K562 (cell line): ENCODE results near the gene C4orf17. TPM values are rescaled to one million over a fixed set of nuclear protein-coding genes. Genes with fewer than 3 reads are reported as not detected.
A peak's percentile ranks its signal among the peaks of the same experiment; 100 is the strongest.

Source experiments
- E2F5 ChIP-seq: sonication (generic); formaldehyde crosslinking; IDR thresholded peaks from 2 replicates; pipeline ENCODE4 v1.8.0; 2022; ENCODE audit warnings: mild to moderate bottlenecking, missing genetic modification reagents
- KDM2B ChIP-seq: fragments of 250-450 bp; sonication (Bioruptor Pico); IDR thresholded peaks from 2 replicates; pipeline ENCODE4 v1.8.0; 2021; ENCODE audit warnings: mild to moderate bottlenecking, moderate library complexity
- LARP7 ChIP-seq: fragments of 450-650 bp; IDR thresholded peaks from 2 replicates; pipeline ENCODE4 v1.6.1; 2016
- MEIS2 ChIP-seq: fragments of 450-650 bp; IDR thresholded peaks from 2 replicates; pipeline ENCODE4 v1.6.1; 2014; ENCODE audit warnings: mild to moderate bottlenecking; ENCODE audit not compliant: partially characterized antibody
- MYC ChIP-seq, 2 experiments: fragments of 250-450 bp in 1 of 2; sonication (Bioruptor Pico) in 1 of 2; IDR thresholded peaks; 2 replicates each; pipeline versions ENCODE4 v1.5.1 to v1.6.1; 2012 to 2021; ENCODE audit warnings: low read depth in 2 of 2, borderline replicate concordance in 1 of 2, improper control_type of control experiment in 1 of 2, low read length in 1 of 2, mild to moderate bottlenecking in 1 of 2, moderate library complexity in 1 of 2
- NEUROD1 ChIP-seq: fragments of 150-350 bp; IDR thresholded peaks from 2 replicates; pipeline ENCODE4 v1.6.1; 2014; ENCODE audit warnings: borderline replicate concordance, low read length, low read depth; ENCODE audit not compliant: partially characterized antibody
- PYGO2 ChIP-seq: fragments of 450-650 bp; IDR thresholded peaks from 2 replicates; pipeline ENCODE4 v1.6.1; 2016; ENCODE audit warnings: mild to moderate bottlenecking, missing genetic modification characterization, moderate library complexity, missing compliant biosample characterization
- RBM17 ChIP-seq: fragments of 200-400 bp; formaldehyde crosslinking; IDR thresholded peaks from 2 replicates; pipeline ENCODE4 v1.6.1; 2017; ENCODE audit warnings: low read depth, mild to moderate bottlenecking, low read length, borderline replicate concordance
- YY1 ChIP-seq, 3 experiments: IDR thresholded peaks; 2 replicates each; pipeline ENCODE4 v1.6.1; 2011; ENCODE audit warnings: low read length in 2 of 3, mild to moderate bottlenecking in 2 of 3, moderate library complexity in 2 of 3, borderline replicate concordance in 1 of 3, control low read depth in 1 of 3, low read depth in 1 of 3; ENCODE audit not compliant: insufficient read depth in 3 of 3, insufficient replicate concordance in 2 of 3, control insufficient read depth in 1 of 3, insufficient read length in 1 of 3; ENCODE audit errors: extremely low read depth in 1 of 3
- ZHX1 ChIP-seq: fragments of 150-350 bp; conservative IDR thresholded peaks from 2 replicates; pipeline ENCODE4 v1.6.1; 2014; ENCODE audit warnings: low read length
- ZNF696 ChIP-seq: fragments of 250-450 bp; sonication (Bioruptor Pico); conservative IDR thresholded peaks from 2 replicates; pipeline ENCODE4 v1.4.0; 2020; ENCODE audit warnings: mild to moderate bottlenecking, moderate library complexity
- ZNF717 ChIP-seq: fragments of 250-450 bp; sonication (Bioruptor Pico); IDR thresholded peaks from 2 replicates; pipeline ENCODE4 v1.5.0; 2021
- polyA plus RNA-seq, 8 experiments: library from polyadenylated mRNA; depleted of rRNA in 4 of 8; stranded (reverse) in 5 of 8; unstranded in 3 of 8; fragments of >200 nt; fragmentation: Nextera tagmentation in 2 of 8; fragmentation: Illumina TruSeq in 1 of 8; extraction: Ambion mirVana in 2 of 8; extraction: Trizol in 1 of 8; gene quantifications; 2 replicates each; pipeline versions ENCODE4 v1.2.1 to v1.2.3, GENCODE V29; 2011 to 2014; ENCODE audit warnings: inconsistent platforms in 1 of 8, missing spikeins in 1 of 8
- total RNA-seq, 7 experiments: library from RNA; depleted of rRNA in 6 of 7; stranded (reverse); fragments of >200 nt in 6 of 7; fragmentation: Illumina TruSeq in 2 of 7; extraction: Trizol in 2 of 7; gene quantifications; 2 replicates each; pipeline versions ENCODE4 v1.2.1 to v1.2.3, GENCODE V29; 2011 to 2021; ENCODE audit warnings: low replicate concordance in 1 of 7
- TF ChIP-seq, protein P1 (sequence below), 2 experiments: IDR thresholded peaks; 2 replicates each; pipeline ENCODE4 v1.6.1; 2012; ENCODE audit warnings: improper control_type of control experiment in 2 of 2, low read depth in 2 of 2, low read length in 2 of 2, borderline replicate concordance in 1 of 2
- TF ChIP-seq, protein P2 (sequence below): fragments of 250-450 bp; sonication (Bioruptor Pico); IDR thresholded peaks from 2 replicates; pipeline ENCODE4 v1.8.0; 2021; ENCODE audit warnings: moderate library complexity, mild to moderate bottlenecking, inconsistent platforms

C4orf17 gene
- total and polyA plus RNA-seq, 9 of the 15 experiments (the other 6 are each of a cell fraction or from before 2014, with no cell fraction given) = not detected

GRCh38 chr4:99563310-99564186 is 52.7 kb downstream of the C4orf17 start, which contains the start of gene TRMT10A (continued):
- no peak for TF ChIP-seq E2F5 (CRISPR knock-in tag)
- no peak for TF ChIP-seq RBM17
- TF ChIP-seq, protein P1, sequence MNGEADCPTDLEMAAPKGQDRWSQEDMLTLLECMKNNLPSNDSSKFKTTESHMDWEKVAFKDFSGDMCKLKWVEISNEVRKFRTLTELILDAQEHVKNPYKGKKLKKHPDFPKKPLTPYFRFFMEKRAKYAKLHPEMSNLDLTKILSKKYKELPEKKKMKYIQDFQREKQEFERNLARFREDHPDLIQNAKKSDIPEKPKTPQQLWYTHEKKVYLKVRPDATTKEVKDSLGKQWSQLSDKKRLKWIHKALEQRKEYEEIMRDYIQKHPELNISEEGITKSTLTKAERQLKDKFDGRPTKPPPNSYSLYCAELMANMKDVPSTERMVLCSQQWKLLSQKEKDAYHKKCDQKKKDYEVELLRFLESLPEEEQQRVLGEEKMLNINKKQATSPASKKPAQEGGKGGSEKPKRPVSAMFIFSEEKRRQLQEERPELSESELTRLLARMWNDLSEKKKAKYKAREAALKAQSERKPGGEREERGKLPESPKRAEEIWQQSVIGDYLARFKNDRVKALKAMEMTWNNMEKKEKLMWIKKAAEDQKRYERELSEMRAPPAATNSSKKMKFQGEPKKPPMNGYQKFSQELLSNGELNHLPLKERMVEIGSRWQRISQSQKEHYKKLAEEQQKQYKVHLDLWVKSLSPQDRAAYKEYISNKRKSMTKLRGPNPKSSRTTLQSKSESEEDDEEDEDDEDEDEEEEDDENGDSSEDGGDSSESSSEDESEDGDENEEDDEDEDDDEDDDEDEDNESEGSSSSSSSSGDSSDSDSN (IDR thresholded peaks at IDR 0.05; ENCODE audit: borderline replicate concordance in 1 of 2, low read depth in 2 of 2, low read length in 2 of 2) = peak in 1 of 2 experiments; percentile 52; a peak in 1 of 4 replicates
- no peak for TF ChIP-seq ZHX1
- peak; percentile 13 for TF ChIP-seq NEUROD1
- no peak for TF ChIP-seq KDM2B (CRISPR knock-in tag)
- TF ChIP-seq, protein P2, sequence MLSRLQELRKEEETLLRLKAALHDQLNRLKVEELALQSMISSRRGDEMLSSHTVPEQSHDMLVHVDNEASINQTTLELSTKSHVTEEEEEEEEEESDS (CRISPR knock-in tag) = no peak
- no peak for TF ChIP-seq PYGO2
- TF ChIP-seq MEIS2 = peak; percentile 65
- peak in 2 of 3 experiments; percentile 75 to 84 for TF ChIP-seq YY1 (IDR thresholded peaks at IDR 0.05; ENCODE audit: borderline replicate concordance in 1 of 3, control insufficient read depth in 1 of 3, extremely low read depth in 1 of 3, insufficient read depth in 3 of 3, insufficient read length in 1 of 3, insufficient replicate concordance in 2 of 3, low read depth in 1 of 3, low read length in 2 of 3)
- no peak for TF ChIP-seq ZNF696 (CRISPR knock-in tag)
- peak; percentile 69; the same call in 1 of the 2 replicates for TF ChIP-seq MYC (IDR thresholded peaks at IDR 0.05; ENCODE audit: low read depth, low read length)
- TF ChIP-seq MYC (CRISPR knock-in tag; IDR thresholded peaks at IDR 0.05; ENCODE audit: borderline replicate concordance, low read depth) = no peak
- no peak for TF ChIP-seq ZNF717 (CRISPR knock-in tag)
- TF ChIP-seq LARP7 = no peak
